Measurements from ENCODE around the gene AKR7A2. TPM values are rescaled to one million over a fixed set of nuclear protein-coding genes. Genes with fewer than 3 reads are reported as not detected.

Gene AKR7A2
- total and polyA plus RNA-seq, 8 donors, result 43.2 to 73.8 (median 63.5) TPM

GRCh38 chr1:19332832-19333231 is 20.9 kb upstream of the AKR7A2 start:
- no peaks in the 10 kb centered on the region for H3K27me3 ChIP-seq
- H3K4me3 ChIP-seq, result no peak overlapping the region
- intact Hi-C loops (cut with DNase I), result no loop called here
- no peak for ATAC-seq
- H3K4me1 ChIP-seq, result no peaks in the 10 kb centered on the region
- DNase-seq, result no peak
- H3K36me3 ChIP-seq, result peaks cover 0 to 52% of the 10 kb centered on the region in 2 donors
- H3K27ac ChIP-seq, result no peak overlapping the region
- TF ChIP-seq CTCF (IDR thresholded peaks at IDR 0.05), result no peak
- no peaks in the 10 kb centered on the region for H3K9me3 ChIP-seq

DNA sequence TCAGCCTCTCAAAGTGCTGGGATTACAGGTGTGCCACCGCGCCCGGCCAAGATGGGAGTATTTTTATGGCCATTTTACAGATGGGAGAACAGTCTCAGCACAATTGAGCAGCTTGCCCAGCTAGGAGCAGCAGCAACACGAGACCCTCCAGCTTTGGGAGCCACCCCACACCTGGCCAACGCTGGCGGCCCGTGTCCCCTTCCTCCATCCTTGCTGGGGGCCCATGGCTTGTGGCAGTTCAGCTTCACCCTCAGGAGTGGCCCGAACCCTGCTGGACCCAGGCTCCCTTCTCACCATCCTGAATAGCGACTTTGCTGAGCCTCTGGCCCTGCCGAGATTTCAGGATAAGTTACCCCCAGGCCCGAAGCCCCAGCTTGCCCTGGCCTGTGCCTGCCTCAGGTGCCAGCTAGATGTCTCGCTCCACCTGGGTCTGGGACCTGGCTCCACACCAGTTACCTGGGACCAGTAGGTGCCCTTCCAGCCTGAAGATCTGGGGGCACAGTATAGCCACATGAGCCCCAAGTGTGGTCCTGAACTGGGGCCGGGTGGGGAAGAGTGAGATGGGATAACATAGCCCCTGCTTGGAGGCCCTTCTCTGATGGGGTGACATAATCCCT is 19.4 kb upstream of the AKR7A2 start:
- Histone ChIP-seq H3K36me3 (peaks cover 0 to 59% of the 10 kb centered on the region in 2 donors), H3K4me3 (no peak overlapping the region), H3K27me3 (no peaks in the 10 kb centered on the region), H3K4me1 (no peaks in the 10 kb centered on the region), H3K27ac (no peak overlapping the region), H3K9me3 (no peaks in the 10 kb centered on the region)
- DNase-seq (no peak), ATAC-seq (no peak)
- intact Hi-C loops (cut with DNase I), result no loop called here
- TF ChIP-seq CTCF (IDR thresholded peaks at IDR 0.05), result no peak

- H3K9me3 ChIP-seq, result no peaks in the 10 kb centered on the region
- no peaks in the 10 kb centered on the region for H3K4me1 ChIP-seq
- no peak for ATAC-seq
- no peak for TF ChIP-seq CTCF (IDR thresholded peaks at IDR 0.05)
- peaks cover 0 to 67% of the 10 kb centered on the region in 2 donors for H3K36me3 ChIP-seq
- no peak overlapping the region for H3K4me3 ChIP-seq
- H3K27ac ChIP-seq, result no peak overlapping the region
- DNase-seq, result no peak
- intact Hi-C loops (cut with DNase I), result no loop called here
- H3K27me3 ChIP-seq, result no peaks in the 10 kb centered on the region
These were observed 18.6 kb upstream of the AKR7A2 start for GRCh38 chr1:19330449-19331135.

GRCh38 chr1:19329611-19330010 is 17.7 kb upstream of the AKR7A2 start:
- DNase-seq (no peak), ATAC-seq (no peak)
- no peak for TF ChIP-seq CTCF (IDR thresholded peaks at IDR 0.05)
- Histone ChIP-seq H3K36me3 (peaks cover 0 to 77% of the 10 kb centered on the region in 2 donors), H3K9me3 (no peaks in the 10 kb centered on the region), H3K27me3 (no peaks in the 10 kb centered on the region), H3K4me3 (no peak overlapping the region), H3K4me1 (no peaks in the 10 kb centered on the region), H3K27ac (no peak overlapping the region)
- intact Hi-C loops (cut with DNase I), result no loop called here

DNA sequence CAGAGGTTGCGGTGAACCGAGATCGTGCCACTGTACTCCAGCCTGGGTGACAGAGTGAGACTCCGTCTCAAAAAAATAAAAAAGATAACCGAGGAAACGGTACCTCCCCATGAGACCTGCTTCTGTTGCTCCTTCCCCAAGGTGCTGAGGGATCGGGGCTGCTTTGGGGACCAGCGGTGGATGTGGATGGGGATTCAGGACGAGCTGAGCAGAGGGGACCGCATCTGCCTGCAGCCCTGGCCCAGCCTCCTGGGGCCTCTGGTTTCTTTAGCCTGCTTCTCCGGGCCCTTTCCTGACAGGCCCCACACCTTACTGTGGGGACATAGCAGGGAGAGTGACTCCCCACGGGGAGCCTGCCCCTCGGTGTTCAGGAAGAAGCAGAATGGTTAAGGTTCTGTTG is 17.2 kb upstream of the AKR7A2 start:
- Histone ChIP-seq H3K9me3 (no peaks in the 10 kb centered on the region), H3K4me1 (no peaks in the 10 kb centered on the region), H3K36me3 (peaks cover 0 to 81% of the 10 kb centered on the region in 2 donors), H3K27ac (no peak overlapping the region), H3K27me3 (no peaks in the 10 kb centered on the region), H3K4me3 (no peak overlapping the region)
- no peak for TF ChIP-seq CTCF (IDR thresholded peaks at IDR 0.05)
- intact Hi-C loops (cut with DNase I), result no loop called here
- ATAC-seq (no peak), DNase-seq (no peak)
